Activated CD8-positive, alpha-beta T cell treated with anti-CD3 and anti-CD28 coated beads, Interleukin-2, amount 10 ng/mL, durations not matched to agents 7 days and 5 days (primary cell): ENCODE measurements around the gene EYS. TPM values are rescaled to one million over a fixed set of nuclear protein-coding genes. Genes with fewer than 3 reads are reported as not detected.

Experiments
- ATAC-seq: fragments of 150-1000 bp; cut with Tn5 transposase; one replicate; pipeline ENCODE4 v1.10.0; 2021; ENCODE audit warnings: moderate library complexity
- CTCF ChIA-PET: fragments of 350-600 bp; sonication (Branson Sonifier 250); formaldehyde crosslinking; loops from one replicate; lab custom pipeline; 2021; ENCODE audit warnings: antibody characterized with exemption; lab: Charles Lee
- POLR2A ChIA-PET: fragments of 350-600 bp; sonication (Branson Sonifier 250); formaldehyde crosslinking; loops from one replicate; lab custom pipeline; 2021; ENCODE audit warnings: antibody characterized with exemption; lab: Charles Lee
- DNase-seq: peaks from one replicate; pipeline ENCODE4 v3.0.0-alpha.2; 2020
- H3K27ac Mint-ChIP-seq: one replicate; pipeline ENCODE4 v1.8.0; 2021; ENCODE audit warnings: mild to moderate bottlenecking, mixed read lengths
- H3K27me3 Mint-ChIP-seq: one replicate; pipeline ENCODE4 v1.8.0; 2021; ENCODE audit warnings: low read depth, mixed read lengths
- H3K36me3 Mint-ChIP-seq: one replicate; pipeline ENCODE4 v1.8.0; 2021; ENCODE audit warnings: low read depth, mixed read lengths
- H3K4me1 Mint-ChIP-seq: one replicate; pipeline ENCODE4 v1.8.0; 2021; ENCODE audit warnings: low read depth, mixed read lengths
- H3K4me3 Mint-ChIP-seq: one replicate; pipeline ENCODE4 v1.8.0; 2021; ENCODE audit warnings: mild to moderate bottlenecking, mixed read lengths
- H3K9me3 Mint-ChIP-seq: one replicate; pipeline ENCODE4 v1.8.0; 2022; ENCODE audit warnings: mixed read lengths; ENCODE audit not compliant: insufficient read depth
- total RNA-seq, 2 experiments: library from RNA; stranded (reverse); gene quantifications; one replicate each; pipeline ENCODE4 v1.2.3, GENCODE V29; 2021

EYS gene
- total RNA-seq, 2 experiments from 2014 or later = not detected

DNA sequence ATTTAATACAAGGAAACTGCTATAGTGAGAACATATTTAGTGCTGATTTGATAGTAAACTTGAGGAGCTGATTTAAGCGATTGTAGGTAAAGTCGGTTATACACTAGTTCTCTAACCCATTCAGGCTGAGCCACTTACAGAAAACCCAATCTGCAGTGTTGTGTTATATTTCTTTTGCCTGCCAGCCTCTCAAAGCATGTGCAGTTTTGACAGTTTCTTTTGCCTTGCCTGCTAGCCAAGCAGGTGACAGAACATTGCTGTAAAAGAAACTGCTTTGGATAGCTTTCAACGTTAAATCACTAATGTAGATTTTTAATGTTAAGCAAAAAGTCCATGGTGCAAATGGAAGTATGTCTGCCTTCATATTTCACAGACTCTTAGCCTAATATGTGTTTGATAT, 982.9 kb downstream of the EYS start:
- ChIA-PET POLR2A (no interaction called here), CTCF (no interaction called here)
- DNase-seq = no peak
- ATAC-seq = no peak
- H3K9me3 Mint-ChIP-seq = peaks cover 10% of the 10 kb centered on the region
- H3K4me3 Mint-ChIP-seq = no peak overlapping the region
- no peak overlapping the region for H3K27ac Mint-ChIP-seq
- no peaks in the 10 kb centered on the region for H3K27me3 Mint-ChIP-seq
- no peaks in the 10 kb centered on the region for H3K4me1 Mint-ChIP-seq
- no peaks in the 10 kb centered on the region for H3K36me3 Mint-ChIP-seq

DNA sequence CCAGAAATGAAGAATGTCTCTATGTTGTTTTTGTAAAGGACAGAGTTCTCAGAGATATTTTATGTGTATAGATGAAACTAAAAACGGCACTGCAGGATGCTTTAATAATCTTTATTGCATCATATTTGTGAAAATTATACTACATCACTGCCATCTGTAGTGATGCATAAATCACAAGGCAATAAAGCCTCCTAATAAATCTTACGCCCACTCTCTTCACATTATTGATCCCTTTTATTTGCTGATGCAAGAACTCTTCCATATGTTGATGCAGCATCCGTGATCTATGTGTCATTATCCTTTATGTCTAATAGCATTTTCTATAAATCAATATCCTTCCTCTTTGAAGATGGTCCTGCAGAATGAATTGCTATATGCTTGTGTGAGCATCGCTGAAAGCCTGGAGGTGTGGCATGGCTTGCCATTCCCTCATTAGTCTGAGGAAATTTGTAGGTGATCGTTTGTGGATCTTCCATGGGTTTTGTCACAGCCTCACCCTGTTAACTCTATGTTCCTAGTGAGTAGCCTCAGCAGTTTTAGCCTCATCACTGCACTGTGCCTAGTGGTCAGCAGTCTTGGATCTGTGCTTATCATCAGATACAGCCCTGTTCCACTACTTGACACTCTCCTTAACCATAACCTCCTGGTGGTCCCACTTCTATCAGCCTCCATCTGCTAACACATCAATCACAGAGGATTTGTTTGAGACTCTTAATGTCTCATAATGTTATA, 983.5 kb downstream of the EYS start:
- H3K36me3 Mint-ChIP-seq = no peaks in the 10 kb centered on the region
- ATAC-seq (no peak), DNase-seq (no peak)
- H3K4me1 Mint-ChIP-seq = no peaks in the 10 kb centered on the region
- H3K4me3 Mint-ChIP-seq = no peak overlapping the region
- ChIA-PET POLR2A (no interaction called here), CTCF (no interaction called here)
- H3K9me3 Mint-ChIP-seq = peaks cover 10% of the 10 kb centered on the region
- H3K27me3 Mint-ChIP-seq = no peaks in the 10 kb centered on the region
- H3K27ac Mint-ChIP-seq = no peak overlapping the region

DNA sequence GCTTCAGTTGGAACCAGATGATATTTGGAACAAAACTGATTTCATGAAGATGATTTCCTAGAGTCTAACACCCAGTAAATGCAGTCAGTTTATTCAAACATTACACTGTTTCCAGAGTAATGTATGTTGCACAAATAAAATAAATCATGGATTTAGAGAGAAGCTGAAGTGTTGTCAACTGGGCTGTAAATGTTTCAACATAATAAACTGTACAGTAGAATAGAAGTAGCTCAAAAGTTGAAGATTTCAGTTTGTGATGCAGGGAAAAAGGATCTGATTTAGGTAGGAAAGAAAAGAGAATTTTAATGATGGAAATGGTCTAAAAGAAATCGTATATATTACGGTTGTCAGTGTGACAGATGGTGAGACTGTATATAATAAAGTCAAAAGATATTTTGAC, 985.2 kb downstream of the EYS start:
- ATAC-seq = no peak
- no peaks in the 10 kb centered on the region for H3K36me3 Mint-ChIP-seq
- no peak overlapping the region for H3K4me3 Mint-ChIP-seq
- no peaks in the 10 kb centered on the region for H3K4me1 Mint-ChIP-seq
- peaks cover 10% of the 10 kb centered on the region for H3K9me3 Mint-ChIP-seq
- no peak for DNase-seq
- ChIA-PET CTCF (no interaction called here), POLR2A (no interaction called here)
- H3K27me3 Mint-ChIP-seq = no peaks in the 10 kb centered on the region
- no peak overlapping the region for H3K27ac Mint-ChIP-seq

DNA sequence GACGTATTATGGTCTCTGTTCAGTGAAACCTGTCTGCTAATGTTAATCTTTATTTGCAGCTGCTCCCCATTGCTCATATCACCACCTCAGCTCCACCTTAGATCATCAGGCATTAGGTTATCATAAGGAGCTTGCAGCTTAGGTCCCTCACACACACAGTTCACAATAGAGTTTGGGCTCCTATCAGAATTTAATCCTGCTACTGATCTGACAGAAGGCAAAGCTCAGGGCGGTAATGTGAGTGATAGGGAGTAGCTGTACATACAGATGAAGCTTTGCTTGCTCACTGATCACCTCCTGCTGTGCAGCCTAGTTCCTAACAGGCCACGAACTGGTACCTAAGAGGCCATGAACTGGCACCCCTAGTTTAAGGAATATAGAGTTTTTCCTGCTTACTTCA, 989.7 kb downstream of the EYS start:
- H3K27ac Mint-ChIP-seq = no peak overlapping the region
- POLR2A ChIA-PET = no interaction called here
- H3K27me3 Mint-ChIP-seq = no peaks in the 10 kb centered on the region
- H3K9me3 Mint-ChIP-seq = no peaks in the 10 kb centered on the region
- H3K4me3 Mint-ChIP-seq = no peak overlapping the region
- H3K36me3 Mint-ChIP-seq = no peaks in the 10 kb centered on the region
- CTCF ChIA-PET = interaction anchor here (0.6 kb wide), 1 partner anchor 1837 kb away, joined by 3 read pairs; no protein-coding TSS in a partner anchor
- no peak for DNase-seq
- no peaks in the 10 kb centered on the region for H3K4me1 Mint-ChIP-seq
- no peak for ATAC-seq

DNA sequence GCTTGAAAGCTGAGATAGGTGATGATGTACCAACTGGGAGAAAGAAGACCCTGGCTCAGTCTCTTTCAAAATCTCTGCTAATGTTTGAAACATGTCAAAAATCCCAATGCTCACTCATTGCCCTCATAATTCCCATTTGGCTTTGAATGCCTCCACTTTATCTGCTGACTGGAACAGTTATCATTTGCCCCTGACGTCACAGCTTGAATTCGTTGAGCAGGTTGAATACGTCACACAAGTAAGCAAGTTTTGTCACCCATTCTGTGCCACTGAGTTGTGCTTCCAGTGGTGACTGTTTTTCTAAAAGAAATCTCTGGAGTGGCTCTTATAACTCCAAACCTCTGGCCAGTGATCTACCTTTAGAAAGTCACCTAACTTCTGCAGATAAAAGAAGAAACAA, 991.4 kb downstream of the EYS start:
- ATAC-seq (no peak), DNase-seq (no peak)
- no peaks in the 10 kb centered on the region for H3K36me3 Mint-ChIP-seq
- no peak overlapping the region for H3K27ac Mint-ChIP-seq
- no peaks in the 10 kb centered on the region for H3K27me3 Mint-ChIP-seq
- POLR2A ChIA-PET = no interaction called here
- no peak overlapping the region for H3K4me3 Mint-ChIP-seq
- no peaks in the 10 kb centered on the region for H3K4me1 Mint-ChIP-seq
- CTCF ChIA-PET = no interaction called here
- no peaks in the 10 kb centered on the region for H3K9me3 Mint-ChIP-seq

DNA sequence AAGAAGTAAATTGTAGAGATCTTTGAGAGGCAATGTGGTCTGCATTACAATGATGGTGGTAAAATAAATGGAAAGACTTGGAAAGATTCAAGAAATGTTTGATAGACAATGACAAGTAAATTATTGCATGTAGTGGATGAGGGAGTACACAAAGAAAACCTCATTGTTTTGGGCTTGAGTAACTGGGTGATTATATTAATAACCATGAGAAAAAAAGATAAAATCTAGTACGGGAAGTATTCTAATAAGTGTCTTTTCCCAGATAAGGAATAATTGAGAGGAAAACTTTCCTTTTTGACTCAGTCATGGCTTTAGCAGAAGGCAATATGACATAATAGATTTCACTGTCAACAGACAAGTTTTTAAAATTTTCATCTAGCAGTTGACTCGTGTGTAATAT, 993.0 kb downstream of the EYS start:
- H3K27me3 Mint-ChIP-seq = no peaks in the 10 kb centered on the region
- H3K4me1 Mint-ChIP-seq = no peaks in the 10 kb centered on the region
- H3K9me3 Mint-ChIP-seq = no peaks in the 10 kb centered on the region
- CTCF ChIA-PET = no interaction called here
- no peak for ATAC-seq
- H3K27ac Mint-ChIP-seq = no peak overlapping the region
- no peak for DNase-seq
- POLR2A ChIA-PET = no interaction called here
- no peaks in the 10 kb centered on the region for H3K36me3 Mint-ChIP-seq
- H3K4me3 Mint-ChIP-seq = no peak overlapping the region

DNA sequence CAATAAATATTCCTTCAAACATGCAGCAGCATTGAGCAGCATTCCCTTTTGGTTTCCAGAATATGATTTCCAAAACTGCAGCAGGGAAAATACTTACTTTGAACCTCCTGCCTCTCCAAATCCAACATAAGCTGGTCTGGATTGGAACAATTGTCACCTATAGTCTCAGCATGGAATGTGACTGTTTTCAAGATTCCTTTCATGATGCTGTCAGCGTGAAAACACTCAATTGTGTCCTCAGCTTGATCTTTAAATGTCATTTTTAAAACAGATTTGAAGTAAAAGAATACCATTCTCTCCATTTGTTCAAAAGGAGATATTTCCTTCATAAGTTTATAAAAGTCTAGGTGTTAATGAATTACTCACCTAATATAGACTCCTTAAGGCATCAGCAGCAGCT, 993.9 kb downstream of the EYS start:
- no peak overlapping the region for H3K4me3 Mint-ChIP-seq
- H3K27ac Mint-ChIP-seq = no peak overlapping the region
- H3K36me3 Mint-ChIP-seq = no peaks in the 10 kb centered on the region
- DNase-seq (no peak), ATAC-seq (no peak)
- no peaks in the 10 kb centered on the region for H3K4me1 Mint-ChIP-seq
- ChIA-PET POLR2A (no interaction called here), CTCF (no interaction called here)
- no peaks in the 10 kb centered on the region for H3K9me3 Mint-ChIP-seq
- H3K27me3 Mint-ChIP-seq = no peaks in the 10 kb centered on the region

DNA sequence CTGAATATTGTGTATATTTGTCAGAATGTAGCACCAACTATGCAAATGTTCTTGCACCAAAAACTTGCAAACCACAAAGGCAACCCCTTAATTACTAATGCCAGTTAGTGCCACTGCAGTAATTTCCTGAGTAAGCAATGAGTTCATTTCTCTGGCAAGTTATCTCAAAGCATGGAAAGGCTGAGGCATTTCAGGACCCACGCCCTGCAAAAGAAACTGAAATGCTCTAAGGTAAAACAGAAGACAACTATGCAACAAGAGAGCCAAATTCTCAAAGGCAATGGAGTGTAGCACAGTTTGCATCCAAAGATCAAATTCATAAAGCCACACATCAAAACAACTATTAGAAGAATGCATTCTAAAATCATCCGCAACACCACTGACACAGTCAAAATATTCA, 994.4 kb downstream of the EYS start:
- H3K36me3 Mint-ChIP-seq = no peaks in the 10 kb centered on the region
- no peaks in the 10 kb centered on the region for H3K27me3 Mint-ChIP-seq
- ChIA-PET CTCF (no interaction called here), POLR2A (no interaction called here)
- no peak overlapping the region for H3K4me3 Mint-ChIP-seq
- H3K27ac Mint-ChIP-seq = no peak overlapping the region
- no peaks in the 10 kb centered on the region for H3K4me1 Mint-ChIP-seq
- H3K9me3 Mint-ChIP-seq = no peaks in the 10 kb centered on the region
- DNase-seq = no peak
- ATAC-seq = no peak

DNA sequence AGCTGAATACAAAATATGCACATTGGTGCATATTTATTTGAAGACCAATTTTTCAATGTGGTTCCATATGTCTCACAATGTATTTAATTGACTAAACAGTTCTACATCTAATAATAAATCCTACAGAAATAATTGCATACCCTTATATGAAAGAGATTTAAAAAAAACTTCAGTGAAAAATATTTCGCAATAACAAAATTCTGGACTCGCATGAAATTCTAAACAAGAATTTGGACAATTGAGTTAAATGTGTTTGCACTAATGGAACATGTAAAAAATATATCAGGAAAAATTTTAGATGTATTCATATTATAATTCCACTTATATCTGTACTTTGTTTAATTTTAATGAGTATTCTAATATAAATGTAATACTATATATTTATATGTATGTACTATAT, 1003.1 kb downstream of the EYS start:
- no peaks in the 10 kb centered on the region for H3K27me3 Mint-ChIP-seq
- H3K27ac Mint-ChIP-seq = no peak overlapping the region

DNA sequence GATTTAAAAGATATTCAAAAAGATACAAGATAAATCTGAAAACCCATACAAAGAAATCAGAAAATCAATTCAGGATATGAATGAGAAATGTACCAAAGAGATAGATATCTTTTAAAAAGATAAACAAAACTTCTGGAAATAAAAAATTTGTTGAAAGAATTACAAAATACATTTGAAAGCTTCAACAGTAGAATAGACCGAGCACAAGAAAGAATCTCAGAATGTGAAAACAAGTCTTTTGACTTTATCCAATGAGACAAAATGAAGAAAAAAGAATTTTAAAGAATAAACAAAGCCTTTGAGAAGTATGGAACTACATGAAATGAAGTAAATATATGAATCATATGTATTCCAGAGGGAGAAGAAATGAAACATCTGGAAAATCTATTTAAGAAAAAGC, 1011.0 kb downstream of the EYS start:
- CTCF ChIA-PET = no interaction called here
- no peaks in the 10 kb centered on the region for H3K4me1 Mint-ChIP-seq

More for the DNA sequence above, 1003.1 kb downstream of the EYS start:
- ChIA-PET CTCF (no interaction called here), POLR2A (no interaction called here)
- no peak for ATAC-seq
- DNase-seq = no peak
- Mint-ChIP-seq H3K36me3 (no peaks in the 10 kb centered on the region), H3K4me3 (no peak overlapping the region), H3K9me3 (peaks cover 9% of the 10 kb centered on the region), H3K4me1 (no peaks in the 10 kb centered on the region)

DNA sequence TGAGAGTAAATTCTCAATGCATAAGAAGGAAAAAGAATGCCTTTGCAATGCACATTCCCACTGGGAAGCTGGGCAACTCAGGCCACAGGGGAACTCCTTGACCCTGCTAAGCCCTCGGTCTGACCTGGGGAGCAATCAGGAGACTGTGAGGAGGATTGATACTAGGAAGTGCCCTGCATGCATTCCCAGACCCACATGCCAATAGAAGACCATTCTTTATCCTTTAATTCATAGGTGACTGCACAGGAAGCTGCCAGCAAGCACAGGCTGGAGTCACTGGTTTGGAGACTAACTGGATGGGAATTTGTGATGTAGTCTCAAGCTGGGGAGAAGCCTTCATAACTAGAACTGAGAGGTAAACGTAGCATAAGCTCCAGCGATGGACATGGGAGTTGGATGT, 1012.7 kb downstream of the EYS start:
- POLR2A ChIA-PET = no interaction called here
- Mint-ChIP-seq H3K27ac (no peak overlapping the region), H3K4me1 (no peaks in the 10 kb centered on the region), H3K9me3 (peaks cover 20% of the 10 kb centered on the region), H3K27me3 (no peaks in the 10 kb centered on the region), H3K4me3 (no peak overlapping the region), H3K36me3 (no peaks in the 10 kb centered on the region)
- CTCF ChIA-PET = interaction anchor here (0.6 kb wide), 1 partner anchor 769 kb away, joined by 4 read pairs; no protein-coding TSS in a partner anchor
- no peak for DNase-seq
- ATAC-seq = no peak

More for the DNA sequence above, 1011.0 kb downstream of the EYS start:
- DNase-seq (no peak), ATAC-seq (no peak)
- Mint-ChIP-seq H3K36me3 (no peaks in the 10 kb centered on the region), H3K27ac (no peak overlapping the region), H3K9me3 (peaks cover 20% of the 10 kb centered on the region), H3K27me3 (no peaks in the 10 kb centered on the region), H3K4me3 (no peak overlapping the region)
- POLR2A ChIA-PET = no interaction called here

DNA sequence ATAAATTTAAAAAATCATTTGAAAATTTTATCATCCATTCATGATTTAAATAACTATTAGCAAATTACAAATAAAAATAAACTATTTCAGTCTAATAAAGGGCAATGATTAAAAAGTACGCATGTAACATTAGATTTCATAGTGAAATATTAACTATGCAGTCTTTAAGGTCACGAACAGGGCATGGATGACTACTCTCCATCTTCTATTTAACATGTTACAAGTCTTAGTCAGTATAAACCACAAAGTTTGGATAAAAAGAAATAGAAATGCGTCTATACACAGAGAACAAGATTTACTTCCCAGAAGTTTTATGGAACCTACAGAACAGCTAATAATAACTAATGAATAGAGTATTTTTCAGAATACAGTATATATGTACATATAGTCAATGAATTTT, 1016.0 kb downstream of the EYS start:
- ChIA-PET CTCF (no interaction called here), POLR2A (no interaction called here)
- Mint-ChIP-seq H3K27ac (no peak overlapping the region), H3K27me3 (no peaks in the 10 kb centered on the region), H3K9me3 (peaks cover 13% of the 10 kb centered on the region), H3K36me3 (no peaks in the 10 kb centered on the region), H3K4me1 (no peaks in the 10 kb centered on the region), H3K4me3 (no peak overlapping the region)
- DNase-seq = no peak
- no peak for ATAC-seq

DNA sequence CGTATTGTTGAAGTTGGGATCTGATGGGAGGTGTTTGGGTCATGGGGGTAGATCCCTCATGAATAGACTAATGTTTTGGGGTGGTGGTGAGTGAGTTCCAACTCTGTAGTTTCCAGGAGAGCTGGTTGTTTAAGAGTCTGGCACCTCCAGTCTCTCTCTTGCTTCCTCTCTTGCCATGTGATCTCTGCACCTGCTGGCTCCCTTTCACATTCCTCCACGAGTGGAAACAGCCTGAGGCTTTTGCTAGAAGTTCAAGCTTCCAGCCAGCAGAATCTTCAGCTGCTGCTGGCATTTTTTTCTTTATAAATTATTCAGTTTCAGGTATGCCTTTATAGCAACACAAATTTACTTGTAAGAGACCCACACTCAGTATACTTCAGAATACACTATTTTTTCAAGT, 1021.6 kb downstream of the EYS start:
- Mint-ChIP-seq H3K27ac (no peak overlapping the region), H3K9me3 (peaks cover 27% of the 10 kb centered on the region), H3K4me1 (no peaks in the 10 kb centered on the region), H3K36me3 (no peaks in the 10 kb centered on the region), H3K27me3 (no peaks in the 10 kb centered on the region), H3K4me3 (no peak overlapping the region)
- ChIA-PET POLR2A (no interaction called here), CTCF (no interaction called here)
- ATAC-seq (no peak), DNase-seq (no peak)
